Vein endothelial cell (primary cell): ENCODE data around the gene COL13A1. TPM values are rescaled to one million over a fixed set of nuclear protein-coding genes. Genes with fewer than 3 reads are reported as not detected.

ENCODE experiments used
- total RNA-seq: library from RNA; depleted of rRNA; stranded (reverse); fragments of >200 nt; gene quantifications from 2 replicates; pipeline ENCODE4 v1.2.3, GENCODE V29; 2012

Gene COL13A1
- total RNA-seq = 13.1 and 16.7 TPM in 2 replicates

GRCh38 chr10:69801434-69802315 lies at the start of gene COL13A1:
TSS of gene COL13A1 (plus strand) at chr10:69801906. CDS start at chr10:69802424, 518 bp downstream.

Other genes with a start within 250 kb of the COL13A1 start
- not detected in 2 replicates for gene NEUROG3, start 228.5 kb upstream of the COL13A1 start, total RNA-seq
- gene FAM241B, start 171.7 kb upstream of the COL13A1 start, total RNA-seq = 0.33 and 0.48 TPM in 2 replicates